Hematopoietic multipotent progenitor cell treated with erythropoietin and hydrocortisone succinate and interleukin-3 and kit ligand, for 8 days (in vitro differentiated cells): ENCODE results near the gene F7.
"Not testable (repeated sequence)": the region's sequence is repeated elsewhere in the genome, so short reads cannot be mapped to it uniquely, and the experiment has no call there.

Source experiments
- DNase-seq: peaks from one replicate; pipeline ENCODE4 v3.0.0-alpha.2; 2015

Gene F7

DNA sequence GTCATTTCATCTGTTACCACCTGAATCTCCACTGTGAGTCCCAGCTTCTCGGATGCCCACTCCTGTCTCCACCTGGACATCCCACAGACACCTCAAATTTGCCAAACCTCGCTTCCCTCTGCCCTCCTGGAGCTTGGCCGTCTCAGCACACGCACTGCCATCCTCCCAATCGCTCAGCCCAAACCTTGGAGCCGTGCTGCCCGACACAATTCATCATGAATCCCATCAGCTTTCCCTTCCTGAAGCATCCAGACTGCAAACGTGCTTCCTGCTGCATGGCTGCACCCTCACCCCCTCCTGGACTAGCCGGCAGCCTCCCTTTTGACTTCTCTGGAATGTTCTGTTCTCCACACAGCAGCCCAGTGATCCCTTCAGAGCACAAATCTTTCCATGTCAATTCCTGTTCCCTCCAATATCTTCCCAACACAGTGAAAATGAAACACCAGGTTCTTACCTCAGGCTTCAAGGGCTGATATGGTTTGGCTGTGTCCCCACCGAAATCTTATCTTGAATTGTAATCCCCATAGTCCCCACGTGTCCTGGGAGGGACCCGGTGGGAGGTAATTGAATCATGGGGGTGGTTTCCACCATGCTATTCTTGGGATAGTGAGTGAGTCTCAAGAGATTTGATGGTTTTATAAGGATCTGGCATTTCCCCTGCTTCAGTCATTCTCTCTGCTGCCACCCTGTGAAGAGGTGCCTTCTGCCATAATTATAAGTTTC is 51.8 kb downstream of the F7 start:
- DNase-seq = no peak

DNA sequence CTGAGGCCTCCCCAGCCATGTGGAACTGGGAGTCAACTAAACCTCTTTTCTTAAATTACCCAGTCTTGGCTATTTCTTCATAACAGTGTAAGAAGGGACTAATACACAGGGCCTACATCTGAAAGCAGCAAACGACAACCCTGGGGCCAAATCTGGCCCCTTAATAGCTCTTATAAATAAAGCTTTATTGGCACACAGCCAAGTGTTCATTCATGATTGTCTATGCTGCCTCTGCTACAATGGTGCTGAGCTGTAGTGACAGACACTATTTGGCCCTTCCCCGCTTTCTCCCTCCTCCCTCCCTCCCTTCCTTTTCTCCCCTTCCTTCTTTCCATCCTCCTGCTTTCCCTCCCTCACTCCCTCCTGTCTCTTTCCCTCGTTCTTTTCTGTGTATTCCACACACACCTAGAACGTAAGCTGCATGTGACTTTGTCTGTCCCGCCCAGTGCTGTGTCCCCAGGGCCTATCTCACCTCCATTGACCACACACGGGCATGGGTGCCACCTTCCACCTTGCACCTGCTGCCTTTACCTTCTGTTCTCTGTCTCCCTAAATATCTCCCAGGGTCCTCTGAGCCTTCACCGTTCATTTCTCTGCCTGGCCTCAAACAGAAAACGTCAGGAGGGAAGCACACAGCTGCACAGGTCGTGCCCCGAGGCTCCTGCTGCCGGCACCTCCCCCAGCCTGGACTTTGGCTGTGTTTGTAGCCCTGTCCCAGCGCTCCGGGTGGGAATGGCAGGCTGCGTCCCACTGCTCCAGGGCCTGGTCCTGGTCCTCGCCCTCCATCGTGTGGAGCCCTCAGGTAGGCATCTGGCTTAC is 52.5 kb downstream of the F7 start, which contains the start of gene PROZ:
Gene PROZ, plus strand, starts transcription at position 720 of the 819 bp plus-strand sequence. Its CDS starts 13 bp downstream, at position 733.
- DNase-seq = no peak

DNA sequence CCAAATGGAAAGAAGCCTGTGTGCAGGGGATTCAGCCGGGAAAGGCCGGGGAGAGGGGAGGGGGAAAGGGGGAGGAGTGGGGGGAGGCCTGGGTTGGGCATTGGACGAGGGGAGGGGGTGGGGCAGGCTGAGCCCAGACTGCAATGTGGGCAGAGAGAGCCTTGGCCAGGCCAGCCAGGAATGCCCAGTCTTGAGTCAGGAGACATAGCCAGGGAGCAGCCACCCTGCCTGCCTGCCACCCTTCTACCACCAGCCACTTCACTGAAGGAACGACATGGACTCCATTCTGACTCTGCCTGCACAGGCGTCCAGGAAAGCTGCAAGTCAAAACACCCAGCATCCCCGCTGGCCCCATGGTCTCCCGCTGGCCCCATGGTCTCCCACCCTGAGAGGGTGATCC is 53.4 kb downstream of the F7 start:
- no peak for DNase-seq

DNA sequence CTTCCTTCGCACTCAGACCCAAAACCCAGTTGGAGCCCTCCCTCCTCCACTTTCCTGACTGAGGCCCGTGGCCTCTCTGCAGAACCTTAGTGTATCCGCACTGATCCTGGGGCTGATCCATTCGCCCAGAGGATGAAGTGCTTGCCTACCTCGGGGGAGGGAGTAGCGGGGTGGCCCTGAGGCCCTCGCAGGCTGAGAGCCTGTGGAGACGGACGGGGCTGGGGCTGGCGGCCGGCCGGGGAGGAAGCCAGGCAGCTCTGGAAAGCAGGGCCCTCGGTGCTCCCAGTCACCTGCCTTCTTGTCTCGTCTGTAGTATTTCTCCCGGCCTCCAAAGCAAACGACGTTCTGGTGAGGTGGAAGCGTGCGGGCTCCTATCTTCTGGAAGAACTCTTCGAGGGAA is 54.1 kb downstream of the F7 start:
- no peak for DNase-seq

DNA sequence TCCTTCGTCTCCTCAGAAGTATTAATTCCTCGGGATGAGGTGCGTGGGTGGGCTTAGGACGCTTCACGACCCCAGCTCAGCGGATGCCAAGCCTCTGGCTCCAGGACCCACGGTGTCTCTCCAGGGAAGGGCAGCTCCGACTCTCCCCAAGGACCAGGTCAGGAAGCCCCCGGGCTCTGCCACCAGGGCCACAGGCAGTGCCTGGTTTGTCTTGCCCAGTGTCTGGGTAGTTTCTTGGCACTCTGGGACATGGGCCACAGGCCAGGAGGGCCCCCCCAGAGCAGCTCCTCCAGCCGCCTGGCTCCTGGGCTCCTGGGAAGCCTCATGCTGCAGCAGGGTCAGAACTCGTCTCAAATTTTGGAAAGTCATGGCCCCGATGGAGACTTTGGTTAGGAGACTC is 55.4 kb downstream of the F7 start:
- no peak for DNase-seq

DNA sequence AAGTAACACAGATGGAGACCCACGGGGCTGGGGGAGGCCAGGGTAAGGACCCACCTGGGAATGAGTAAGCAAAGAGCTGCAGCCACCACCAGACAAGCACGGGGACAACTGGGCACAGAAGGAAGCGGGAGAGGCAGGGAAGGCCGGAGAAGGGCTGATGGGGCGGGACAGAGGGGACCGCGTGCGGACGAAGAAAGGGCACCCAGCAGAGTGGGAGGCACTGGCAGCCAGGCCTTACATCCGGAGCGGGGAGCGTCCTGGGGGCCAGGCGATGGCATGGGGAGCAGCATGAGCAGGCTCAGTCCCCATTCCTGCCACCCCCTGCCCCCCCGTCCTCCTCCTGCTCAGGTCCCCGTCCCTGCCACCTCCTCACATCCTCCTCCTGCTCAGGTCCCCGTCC is 55.8 kb downstream of the F7 start:
- DNase-seq = no peak

DNA sequence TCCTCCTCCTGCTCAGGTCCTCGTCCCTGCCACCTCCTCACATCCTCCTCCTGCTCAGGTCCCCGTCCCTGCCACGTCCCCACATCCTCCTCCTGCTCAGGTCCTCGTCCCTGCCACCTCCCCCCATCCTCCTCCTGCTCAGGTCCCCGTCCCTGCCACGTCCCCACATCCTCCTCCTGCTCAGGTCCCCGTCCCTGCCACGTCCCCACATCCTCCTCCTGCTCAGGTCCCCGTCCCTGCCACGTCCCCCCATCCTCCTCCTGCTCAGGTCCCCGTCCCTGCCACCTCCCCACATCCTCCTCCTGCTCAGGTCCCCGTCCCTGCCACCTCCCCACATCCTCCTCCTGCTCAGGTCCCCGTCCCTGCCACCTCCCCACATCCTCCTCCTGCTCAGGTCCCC is 56.4 kb downstream of the F7 start:
- DNase-seq = not testable (repeated sequence)

DNA sequence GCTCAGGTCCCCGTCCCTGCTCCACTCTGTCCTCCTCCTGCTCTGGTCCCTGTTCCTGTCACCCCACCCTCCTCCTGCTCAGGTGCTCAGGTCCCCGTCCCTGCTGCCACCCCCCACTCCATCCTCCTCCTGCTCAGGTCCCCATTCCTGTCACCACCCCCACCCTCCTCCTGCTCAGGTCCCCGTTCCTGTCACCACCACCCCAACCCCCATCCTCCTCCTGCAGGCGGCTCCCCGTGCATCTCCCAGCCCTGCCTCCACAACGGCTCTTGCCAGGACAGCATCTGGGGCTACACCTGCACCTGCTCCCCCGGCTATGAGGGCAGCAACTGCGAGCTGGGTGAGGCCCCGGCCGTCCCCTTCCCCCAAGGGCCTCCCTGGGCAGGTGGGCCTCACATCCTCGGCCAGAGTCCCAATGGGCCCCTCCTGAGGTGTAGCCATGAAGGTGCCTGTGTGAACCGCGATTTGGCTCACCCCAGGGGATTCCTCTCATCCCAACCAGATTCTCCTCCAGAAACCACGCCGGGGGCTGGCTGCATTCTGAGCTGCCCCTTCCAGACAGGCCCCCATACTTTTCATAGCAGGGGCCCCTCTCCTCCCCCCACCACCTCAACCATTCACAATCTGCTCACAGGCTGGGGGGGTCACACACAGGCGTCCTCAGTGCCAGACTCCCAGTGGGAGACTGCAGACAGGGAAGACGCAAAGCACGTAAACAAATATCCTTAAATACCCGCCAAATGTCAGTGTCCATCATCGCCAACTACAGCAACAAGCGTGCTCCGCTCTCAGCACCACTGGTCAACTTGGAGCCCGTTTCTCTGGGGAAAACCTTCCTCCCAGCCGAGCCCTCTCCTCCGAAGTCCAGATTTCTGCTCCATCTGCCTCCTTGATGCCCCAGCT is 57.4 kb downstream of the F7 start:
- no peak for DNase-seq

DNA sequence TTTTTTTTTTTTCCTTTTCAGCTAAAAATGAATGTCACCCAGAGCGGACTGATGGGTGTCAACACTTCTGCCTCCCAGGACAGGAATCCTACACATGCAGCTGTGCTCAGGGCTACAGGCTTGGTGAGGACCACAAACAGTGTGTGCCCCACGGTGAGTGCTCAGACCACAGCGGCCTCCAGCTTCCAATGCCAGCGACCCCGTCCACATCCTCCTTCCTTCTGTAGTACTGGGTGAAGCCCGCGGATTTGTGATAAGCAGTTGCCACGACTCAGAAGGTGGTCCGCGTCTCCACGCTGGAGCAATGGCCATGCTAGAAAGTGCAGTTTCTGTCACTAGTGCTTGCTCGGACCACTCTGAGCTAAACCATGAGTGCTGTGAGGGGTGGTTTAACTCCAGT is 58.9 kb downstream of the F7 start:
- DNase-seq = no peak

DNA sequence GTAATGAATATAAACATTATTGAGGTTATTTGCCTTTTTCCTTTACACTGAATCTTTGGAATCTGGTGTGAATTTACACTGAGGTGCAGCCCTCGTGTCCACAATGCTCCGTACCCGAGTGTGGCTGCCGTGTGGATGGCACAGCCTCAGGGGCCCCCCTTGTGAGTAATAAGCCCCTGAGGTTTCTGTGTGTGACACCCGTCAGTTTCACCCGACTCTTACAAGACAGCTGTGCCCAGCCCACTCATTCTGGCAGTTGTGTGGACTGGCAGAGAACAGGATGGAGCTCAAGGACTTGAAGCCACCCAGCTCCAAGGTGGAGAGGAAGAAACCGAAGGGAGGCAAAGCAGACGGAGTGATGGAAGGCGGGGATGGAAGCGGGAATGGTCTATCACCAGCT is 60.7 kb downstream of the F7 start:
- no peak for DNase-seq

DNA sequence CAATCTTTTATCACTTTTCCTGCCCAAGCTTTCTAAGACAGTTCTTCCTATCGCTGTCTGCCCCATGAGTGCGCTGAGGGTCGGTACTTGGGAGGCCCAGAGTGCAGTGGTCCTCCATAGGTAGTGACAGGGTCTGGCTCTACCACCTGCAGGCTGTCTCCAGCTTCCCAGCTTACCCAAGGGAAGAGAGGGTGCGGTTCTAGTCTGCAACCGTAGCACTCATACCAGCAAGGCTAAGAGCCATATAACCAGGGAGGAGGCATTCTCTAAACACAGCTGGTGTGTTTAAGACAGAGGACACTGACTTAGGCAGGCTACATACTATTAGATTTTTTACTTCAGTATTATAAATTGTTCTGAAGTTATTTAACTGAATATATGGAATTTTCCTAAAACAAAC is 61.1 kb downstream of the F7 start:
- no peak for DNase-seq

DNA sequence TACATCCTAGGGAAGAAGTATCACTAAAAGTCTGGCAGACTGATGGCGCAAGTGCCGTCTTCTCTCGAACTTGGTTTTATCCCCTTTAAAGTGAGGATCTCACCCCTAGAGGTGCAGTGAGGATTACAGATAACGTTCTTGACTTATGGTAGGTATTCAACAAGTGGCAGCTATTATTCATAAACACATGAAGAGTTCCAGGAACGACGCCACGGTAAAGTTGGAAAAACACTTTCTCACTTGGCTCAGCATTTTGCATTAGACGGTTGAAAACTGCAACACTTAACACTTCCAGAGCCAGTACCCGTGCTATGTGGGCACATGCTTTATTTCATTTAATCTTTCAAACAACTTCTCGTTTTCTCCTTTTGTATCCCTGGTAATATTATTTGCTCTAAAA is 61.6 kb downstream of the F7 start:
- DNase-seq = no peak

DNA sequence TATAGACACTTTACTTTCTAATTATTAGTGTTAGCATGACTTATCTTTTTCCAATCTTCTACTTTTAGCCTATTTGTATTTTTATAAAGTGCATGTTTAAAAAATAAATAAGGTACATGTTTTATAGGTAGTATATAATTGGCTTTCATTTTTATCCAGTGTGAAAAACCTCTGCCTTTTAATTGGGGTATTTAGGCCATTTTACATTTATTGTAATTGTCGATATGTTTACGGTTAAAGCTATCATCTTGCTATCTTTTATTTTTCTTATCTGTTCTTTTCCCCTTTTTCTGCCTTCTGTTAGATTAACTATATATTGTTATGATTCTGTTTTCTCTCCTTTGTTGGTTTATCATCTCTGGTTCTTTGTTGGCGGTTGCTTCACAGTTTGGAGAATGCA is 62.0 kb downstream of the F7 start:
- DNase-seq = no peak

DNA sequence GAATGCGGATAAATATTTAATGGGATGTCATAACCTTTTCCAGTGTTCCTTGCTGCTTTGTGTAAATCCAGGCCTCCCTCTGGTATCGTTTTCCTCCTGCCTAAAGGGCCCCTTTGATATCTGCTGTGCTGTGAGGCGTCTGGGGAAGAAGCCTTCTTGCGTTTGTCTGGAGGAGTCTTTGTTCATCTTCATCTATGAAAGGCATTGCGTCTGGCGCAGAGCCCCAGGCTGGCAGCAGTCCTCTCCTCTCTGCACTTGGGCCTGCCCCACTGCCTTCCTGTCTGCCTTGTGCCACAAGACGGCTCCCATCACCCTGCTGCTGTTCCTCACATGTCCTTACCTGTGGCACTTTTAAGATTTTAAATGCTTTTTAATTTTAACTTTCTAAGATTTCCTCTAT is 62.6 kb downstream of the F7 start:
- DNase-seq = no peak

DNA sequence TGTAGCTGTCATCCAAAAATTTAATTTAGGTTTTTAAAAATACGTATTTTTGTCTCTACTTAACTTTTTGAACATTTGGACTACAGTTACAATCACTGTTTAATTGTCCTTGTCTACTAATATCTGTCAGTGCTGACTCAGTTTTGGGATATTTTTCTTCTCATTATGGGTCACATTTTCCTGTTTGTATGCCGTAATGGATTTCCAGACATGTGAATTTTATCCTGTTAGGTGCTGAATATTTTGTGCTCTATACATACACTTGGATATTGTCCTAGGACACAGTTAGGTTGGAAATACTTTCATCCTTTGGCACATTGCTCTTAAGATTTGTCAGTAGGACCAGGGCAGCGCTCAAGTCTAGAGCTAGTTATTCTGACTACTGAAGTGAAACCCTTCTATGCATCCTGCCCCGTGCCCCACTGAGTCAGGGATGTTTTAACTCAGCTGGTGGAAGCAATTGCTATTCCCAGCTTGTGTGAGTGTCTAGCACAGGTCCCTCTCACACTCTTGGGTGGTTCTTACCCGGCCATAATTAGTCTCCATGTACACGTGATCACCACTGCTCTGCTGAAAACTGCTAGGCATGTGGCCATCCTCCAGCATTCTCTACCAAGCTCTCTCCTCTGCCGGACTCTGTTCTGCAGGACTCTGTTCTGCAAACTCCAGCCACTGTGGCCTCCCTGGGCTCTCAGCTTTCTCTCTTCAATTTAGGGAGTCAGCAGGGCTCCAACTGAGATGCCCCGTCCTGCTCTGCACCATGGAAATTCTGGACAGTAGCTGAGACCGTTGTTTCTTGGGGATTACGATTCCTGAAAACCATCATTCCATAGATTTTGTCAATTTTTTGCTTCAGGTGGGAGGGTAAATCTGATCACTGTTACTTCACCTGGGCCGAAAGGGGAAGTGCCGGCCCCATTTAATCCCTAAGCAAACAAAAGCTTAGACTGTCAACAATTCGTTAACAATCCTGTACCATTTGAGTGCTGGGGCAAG is 64.0 kb downstream of the F7 start:
- no peak for DNase-seq
